Stimulated activated naive CD8-positive, alpha-beta T cell treated with anti-CD3 and anti-CD28 coated beads, Interleukin-15, Interleukin-2, amounts not matched to agents 100 ng/mL and 50 ng/mL, for 24 hours (primary cell): ENCODE results near the gene PLEK2.

Experiments
- H3K27ac Mint-ChIP-seq: one replicate; pipeline ENCODE4 v1.8.0; 2021; ENCODE audit warnings: mild to moderate bottlenecking, mixed read lengths
- H3K27me3 Mint-ChIP-seq: one replicate; pipeline ENCODE4 v1.8.0; 2021; ENCODE audit warnings: mixed read lengths
- H3K36me3 Mint-ChIP-seq: one replicate; pipeline ENCODE4 v1.8.0; 2021; ENCODE audit warnings: low read depth, mixed read lengths
- H3K4me1 Mint-ChIP-seq: one replicate; pipeline ENCODE4 v1.8.0; 2021; ENCODE audit warnings: low read depth, mixed read lengths
- H3K4me3 Mint-ChIP-seq: one replicate; pipeline ENCODE4 v1.8.0; 2021; ENCODE audit warnings: mild to moderate bottlenecking, mixed read lengths
- H3K9me3 Mint-ChIP-seq: one replicate; pipeline ENCODE4 v1.8.0; 2021; ENCODE audit warnings: mixed read lengths

PLEK2 gene

DNA sequence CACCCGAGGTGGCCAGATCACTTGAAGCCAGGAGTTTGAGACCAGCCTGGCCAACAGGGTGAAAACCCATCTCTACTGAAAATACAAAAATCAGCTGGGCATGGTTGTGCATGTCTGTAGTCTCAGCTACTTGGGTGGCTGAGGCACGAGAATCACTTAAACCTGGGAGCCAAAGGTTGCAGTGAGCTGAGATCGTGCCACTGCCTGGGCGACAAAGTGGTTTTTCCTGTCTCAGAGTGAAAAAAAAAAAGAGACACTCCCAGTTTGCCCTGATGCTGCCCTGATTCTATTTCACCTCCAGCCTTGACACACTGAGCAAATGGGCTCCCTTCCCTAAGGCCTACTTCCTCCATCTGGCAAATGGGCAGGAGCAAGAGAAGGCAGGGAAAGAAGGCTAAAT lies 28.5 kb upstream of the PLEK2 start:
- H3K9me3 Mint-ChIP-seq, result no peaks in the 10 kb centered on the region
- peaks cover 4% of the 10 kb centered on the region for H3K27me3 Mint-ChIP-seq
- no peaks in the 10 kb centered on the region for H3K4me1 Mint-ChIP-seq
- no peaks in the 10 kb centered on the region for H3K36me3 Mint-ChIP-seq
- H3K4me3 Mint-ChIP-seq, result no peak overlapping the region
- H3K27ac Mint-ChIP-seq, result no peak overlapping the region

DNA sequence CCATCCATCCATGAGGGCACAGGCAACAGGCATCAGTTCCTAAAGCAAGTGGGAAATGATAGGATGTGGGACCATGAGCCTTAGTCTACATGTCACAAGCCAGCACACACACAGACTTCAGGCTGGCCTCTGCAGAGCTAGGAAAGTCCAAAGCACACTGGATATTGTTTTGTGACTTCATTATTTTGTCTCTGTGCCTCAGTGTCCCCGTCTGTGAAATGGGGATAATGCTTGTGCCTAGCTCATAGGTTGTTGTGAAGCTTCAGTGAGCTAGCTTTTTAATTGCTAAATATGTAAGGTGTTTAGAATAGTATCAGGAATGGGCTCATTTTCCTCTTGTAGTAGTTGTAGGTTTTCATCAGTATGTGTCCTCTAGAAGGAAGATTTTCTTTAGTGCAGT lies 27.0 kb upstream of the PLEK2 start:
- H3K4me1 Mint-ChIP-seq, result no peaks in the 10 kb centered on the region
- no peaks in the 10 kb centered on the region for H3K9me3 Mint-ChIP-seq
- no peak overlapping the region for H3K27ac Mint-ChIP-seq
- no peaks in the 10 kb centered on the region for H3K36me3 Mint-ChIP-seq
- peaks cover 4% of the 10 kb centered on the region for H3K27me3 Mint-ChIP-seq
- no peak overlapping the region for H3K4me3 Mint-ChIP-seq

DNA sequence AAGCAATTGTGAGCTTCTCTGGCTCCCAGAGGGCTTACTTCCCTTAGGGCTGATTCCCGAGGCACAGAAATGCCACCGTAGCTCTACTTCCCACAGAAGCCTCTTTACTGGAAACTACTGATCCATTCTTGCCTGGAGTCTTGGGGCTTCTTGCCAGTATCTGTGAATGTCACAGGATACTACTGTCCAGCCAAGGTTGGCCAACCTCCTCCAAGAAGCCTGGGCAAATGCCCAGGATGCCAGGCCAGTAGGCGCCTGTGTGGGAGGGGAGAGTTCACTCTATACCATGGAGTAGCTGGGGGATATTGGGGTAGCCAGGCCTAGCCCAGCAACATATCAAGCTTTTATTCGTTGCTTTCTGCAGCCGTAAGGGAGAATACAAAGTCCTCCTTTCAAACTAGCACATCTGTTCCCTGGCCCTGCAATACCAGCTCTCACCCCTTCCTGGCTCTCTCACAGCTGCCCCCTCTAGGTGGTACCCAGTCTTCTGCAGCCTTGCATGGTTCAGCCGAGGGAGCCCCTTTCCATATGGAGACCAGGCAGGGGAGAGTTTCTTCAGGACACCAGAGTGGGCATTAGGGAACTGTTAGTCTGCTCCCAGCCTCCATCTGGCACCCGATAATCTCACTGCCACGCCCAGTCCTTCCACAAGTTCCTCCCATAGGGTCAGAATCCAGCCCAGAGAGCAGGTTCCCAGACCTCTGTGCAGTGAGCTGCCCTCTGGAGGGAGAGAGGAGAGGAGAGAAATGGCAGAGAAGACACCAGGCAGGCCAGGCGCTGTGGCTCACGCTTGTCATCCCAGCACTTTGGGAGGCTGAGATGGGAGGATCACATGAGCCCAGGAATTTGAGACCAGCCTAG lies 24.3 kb upstream of the PLEK2 start:
- no peaks in the 10 kb centered on the region for H3K9me3 Mint-ChIP-seq
- no peaks in the 10 kb centered on the region for H3K36me3 Mint-ChIP-seq
- no peak overlapping the region for H3K27ac Mint-ChIP-seq
- no peak overlapping the region for H3K4me3 Mint-ChIP-seq
- H3K27me3 Mint-ChIP-seq, result no peaks in the 10 kb centered on the region
- H3K4me1 Mint-ChIP-seq, result no peaks in the 10 kb centered on the region

DNA sequence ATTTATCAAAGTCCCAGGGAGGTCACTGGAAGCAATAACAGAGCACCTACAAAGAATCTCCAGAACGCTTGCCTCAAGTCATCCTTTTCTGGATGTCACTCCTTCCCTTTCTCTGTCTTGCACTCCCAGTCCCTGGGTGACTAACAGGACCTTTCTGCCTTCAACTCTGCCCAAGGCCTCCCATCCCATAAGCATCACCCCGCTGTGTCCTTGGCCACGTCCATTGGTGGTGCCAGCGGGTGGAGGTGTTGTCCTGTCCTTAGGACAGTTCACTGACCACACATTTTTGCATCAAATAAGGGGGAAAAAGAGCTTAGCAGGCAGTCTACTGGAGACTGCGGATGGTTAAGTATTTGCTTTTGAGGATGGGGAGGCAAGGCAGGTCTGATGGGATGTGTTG lies 23.6 kb upstream of the PLEK2 start:
- H3K27me3 Mint-ChIP-seq, result no peaks in the 10 kb centered on the region
- no peaks in the 10 kb centered on the region for H3K36me3 Mint-ChIP-seq
- H3K9me3 Mint-ChIP-seq, result no peaks in the 10 kb centered on the region
- H3K27ac Mint-ChIP-seq, result no peak overlapping the region
- no peak overlapping the region for H3K4me3 Mint-ChIP-seq
- no peaks in the 10 kb centered on the region for H3K4me1 Mint-ChIP-seq

DNA sequence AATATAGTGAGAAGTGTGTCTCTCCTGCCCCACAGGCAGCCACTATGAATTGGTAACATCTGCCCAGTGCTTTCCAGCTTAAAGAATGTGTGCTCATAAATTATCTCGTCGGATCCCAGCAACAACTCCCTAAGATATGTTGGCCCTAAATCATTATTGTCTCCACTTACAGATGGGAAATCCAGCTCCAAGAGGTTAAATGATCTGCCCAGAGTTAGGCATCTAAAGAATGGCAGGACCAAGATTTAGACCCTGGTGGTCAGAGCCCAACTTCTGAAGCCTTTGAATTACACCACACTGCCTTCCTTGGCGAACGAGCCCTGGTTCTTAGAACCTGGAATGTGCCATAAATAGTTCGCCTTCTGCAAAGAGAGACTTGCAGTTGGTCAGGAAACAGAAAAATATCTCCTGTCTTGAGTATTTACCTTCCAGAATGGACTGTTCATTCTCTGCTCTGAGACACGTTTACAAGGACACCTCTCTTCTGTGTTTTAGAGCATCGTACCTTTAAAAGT lies 20.1 kb upstream of the PLEK2 start:
- H3K36me3 Mint-ChIP-seq, result no peaks in the 10 kb centered on the region
- H3K4me3 Mint-ChIP-seq, result no peak overlapping the region
- no peak overlapping the region for H3K27ac Mint-ChIP-seq
- H3K9me3 Mint-ChIP-seq, result no peaks in the 10 kb centered on the region
- H3K4me1 Mint-ChIP-seq, result no peaks in the 10 kb centered on the region
- H3K27me3 Mint-ChIP-seq, result peaks cover 3% of the 10 kb centered on the region

DNA sequence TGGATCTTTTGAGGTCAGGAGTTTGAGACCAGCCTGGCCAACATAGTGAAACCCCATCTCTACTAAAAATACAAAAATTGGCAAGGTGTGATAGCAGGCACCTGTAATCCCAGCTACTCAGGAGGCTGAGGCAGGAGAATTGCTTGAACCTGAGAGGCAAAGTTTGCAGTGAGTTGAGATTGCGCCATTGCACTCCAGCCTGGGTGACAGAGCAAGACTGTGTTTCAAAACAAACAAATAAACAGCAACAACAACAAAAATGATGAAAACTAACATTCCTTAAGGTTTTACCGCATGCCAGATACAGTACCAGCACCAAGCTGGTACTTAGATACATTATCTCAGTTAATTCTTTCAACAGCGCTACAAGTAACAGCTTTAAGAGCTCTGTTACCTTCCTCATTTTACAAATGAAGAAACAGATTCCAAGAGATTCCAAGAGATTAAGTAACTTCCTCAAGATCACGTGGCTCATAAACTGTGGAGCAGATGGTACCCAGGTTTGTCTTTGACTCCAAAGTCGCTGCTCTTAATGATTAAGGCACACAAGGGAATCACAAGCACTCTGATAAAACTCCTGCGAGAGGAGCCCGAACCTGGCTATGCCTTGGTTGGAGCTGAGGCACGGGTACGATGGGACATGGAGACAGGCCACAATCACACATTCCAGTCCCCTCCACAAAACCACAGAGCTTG lies 17.7 kb upstream of the PLEK2 start:
- no peaks in the 10 kb centered on the region for H3K36me3 Mint-ChIP-seq
- H3K9me3 Mint-ChIP-seq, result no peaks in the 10 kb centered on the region
- H3K27me3 Mint-ChIP-seq, result peaks cover 16% of the 10 kb centered on the region
- H3K27ac Mint-ChIP-seq, result no peak overlapping the region
- no peak overlapping the region for H3K4me3 Mint-ChIP-seq
- H3K4me1 Mint-ChIP-seq, result no peaks in the 10 kb centered on the region

DNA sequence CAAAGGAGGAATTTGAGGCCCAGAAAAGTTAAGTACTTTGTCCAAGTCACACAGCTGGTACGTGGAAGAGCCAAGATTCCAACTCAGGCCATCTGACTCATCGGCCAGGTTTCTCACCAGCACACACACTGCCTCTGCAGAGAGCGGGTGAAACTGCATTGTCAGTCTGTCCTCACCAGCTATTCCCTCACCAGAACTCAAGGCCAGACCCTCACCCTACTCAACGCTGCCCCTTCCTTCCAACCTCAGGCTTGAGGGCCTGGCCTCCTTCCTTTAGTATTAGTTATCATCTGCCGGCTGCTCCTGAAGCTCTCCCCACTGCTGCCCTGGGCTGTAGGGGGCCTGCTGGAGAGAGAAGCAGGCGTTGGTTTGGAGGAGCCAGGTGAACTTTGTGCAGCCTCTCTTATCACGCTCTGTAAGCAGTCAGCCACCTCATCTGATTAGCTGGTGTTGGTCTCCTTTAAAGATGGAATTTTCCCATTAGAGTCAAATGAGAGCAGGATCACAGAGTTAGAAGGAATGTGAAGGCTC lies 16.6 kb upstream of the PLEK2 start:
- Mint-ChIP-seq H3K36me3 (no peaks in the 10 kb centered on the region), H3K9me3 (no peaks in the 10 kb centered on the region), H3K4me3 (no peak overlapping the region), H3K4me1 (no peaks in the 10 kb centered on the region), H3K27me3 (peaks cover 24% of the 10 kb centered on the region), H3K27ac (no peak overlapping the region)

DNA sequence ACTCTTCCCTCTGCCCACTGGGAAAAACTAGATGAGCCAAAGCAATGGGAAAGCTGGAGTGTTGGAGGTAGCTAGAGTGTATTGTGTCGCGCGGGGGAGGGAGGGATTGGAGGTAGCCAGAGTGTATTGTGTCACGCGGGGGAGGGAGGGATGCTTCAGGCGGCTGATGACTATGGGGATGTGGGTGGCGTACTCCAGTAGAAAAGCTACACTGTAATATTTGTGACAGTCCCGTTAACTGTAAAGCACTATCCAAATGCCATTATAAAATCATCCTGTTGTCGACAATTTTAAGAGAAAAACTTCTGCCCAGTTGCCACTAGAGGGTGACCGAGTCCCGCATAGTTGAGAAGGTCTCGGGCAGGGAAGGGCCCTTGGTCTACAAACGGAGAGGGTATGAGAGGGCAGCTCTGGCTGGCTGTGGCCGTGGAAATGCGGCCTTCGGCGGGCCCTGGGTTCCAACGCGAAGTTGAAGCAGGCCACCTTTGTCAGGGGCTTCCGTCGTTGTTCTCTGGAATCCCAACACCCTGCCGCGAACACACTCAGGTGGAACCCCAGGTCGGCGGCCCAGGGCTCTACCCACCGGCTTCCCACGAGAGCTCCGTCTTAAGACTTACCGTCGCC lies 15.1 kb upstream of the PLEK2 start:
- no peaks in the 10 kb centered on the region for H3K9me3 Mint-ChIP-seq
- peaks cover 29% of the 10 kb centered on the region for H3K27me3 Mint-ChIP-seq
- H3K4me3 Mint-ChIP-seq, result no peak overlapping the region
- no peak overlapping the region for H3K27ac Mint-ChIP-seq
- no peaks in the 10 kb centered on the region for H3K4me1 Mint-ChIP-seq
- no peaks in the 10 kb centered on the region for H3K36me3 Mint-ChIP-seq

DNA sequence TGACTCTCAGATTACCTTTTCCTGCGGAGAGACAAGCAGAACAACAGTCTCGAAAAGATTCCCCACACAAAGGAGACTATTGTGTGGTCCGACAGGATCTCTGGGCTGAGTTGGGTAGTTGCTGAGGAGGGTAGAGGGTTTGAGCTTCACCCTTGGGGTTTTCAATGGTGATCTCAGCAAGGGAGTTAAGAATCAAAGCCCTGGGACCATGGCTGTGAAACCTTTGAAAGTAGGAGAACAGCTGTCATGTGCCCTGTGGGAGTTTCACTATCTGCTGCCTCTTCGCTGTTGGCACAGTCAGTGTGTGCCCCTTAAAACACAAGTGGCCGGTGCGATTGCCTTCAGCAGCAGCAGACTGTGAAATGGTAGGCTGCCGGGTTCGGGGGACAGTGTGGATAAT lies 14.2 kb upstream of the PLEK2 start:
- Mint-ChIP-seq H3K27ac (no peak overlapping the region), H3K36me3 (no peaks in the 10 kb centered on the region), H3K27me3 (peaks cover 29% of the 10 kb centered on the region), H3K4me1 (no peaks in the 10 kb centered on the region), H3K9me3 (no peaks in the 10 kb centered on the region), H3K4me3 (no peak overlapping the region)

DNA sequence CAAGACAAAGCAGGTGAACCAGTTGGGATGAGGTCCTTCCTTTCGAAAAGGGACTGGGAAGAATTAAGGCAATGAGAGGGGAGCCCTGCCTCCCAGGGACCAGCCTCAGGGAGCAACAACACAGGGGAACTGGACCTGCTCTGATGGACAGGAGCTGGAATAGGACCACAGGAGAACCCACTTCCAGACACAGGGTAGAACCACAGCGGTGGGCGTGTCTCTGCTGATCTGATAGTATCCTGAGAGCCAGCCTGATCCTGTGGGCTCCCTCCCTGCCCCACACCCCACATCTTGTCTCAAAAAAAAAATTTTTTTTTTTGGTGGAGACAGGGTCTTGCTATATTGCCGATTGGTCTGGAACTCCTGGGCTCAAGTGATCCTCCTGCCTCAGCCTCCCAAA lies 13.6 kb upstream of the PLEK2 start:
- Mint-ChIP-seq H3K9me3 (no peaks in the 10 kb centered on the region), H3K4me1 (no peaks in the 10 kb centered on the region), H3K4me3 (no peak overlapping the region), H3K36me3 (no peaks in the 10 kb centered on the region), H3K27ac (no peak overlapping the region), H3K27me3 (peaks cover 29% of the 10 kb centered on the region)

DNA sequence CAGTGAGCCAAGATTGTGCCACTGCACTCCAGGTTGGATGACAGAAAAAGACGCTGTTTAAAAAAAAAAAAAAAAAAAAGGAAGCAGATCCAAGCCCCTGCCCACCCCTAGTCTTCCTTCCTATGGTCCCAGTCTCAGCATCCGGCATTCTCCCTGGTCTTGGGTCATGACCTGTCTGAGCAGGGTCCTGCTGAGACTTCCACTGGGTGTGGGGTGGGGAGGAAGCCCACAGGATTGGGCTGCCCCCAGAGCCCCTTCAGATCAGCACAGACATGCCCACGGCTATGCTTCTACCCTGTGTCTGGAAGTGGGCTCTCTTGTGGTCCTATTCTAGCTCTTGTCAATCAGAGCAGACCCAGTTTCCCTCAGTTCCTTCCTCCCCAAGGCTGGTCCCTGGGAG lies 12.6 kb upstream of the PLEK2 start:
- Mint-ChIP-seq H3K4me1 (no peaks in the 10 kb centered on the region), H3K9me3 (no peaks in the 10 kb centered on the region), H3K27ac (no peak overlapping the region), H3K36me3 (no peaks in the 10 kb centered on the region), H3K4me3 (no peak overlapping the region), H3K27me3 (peaks cover 29% of the 10 kb centered on the region)

DNA sequence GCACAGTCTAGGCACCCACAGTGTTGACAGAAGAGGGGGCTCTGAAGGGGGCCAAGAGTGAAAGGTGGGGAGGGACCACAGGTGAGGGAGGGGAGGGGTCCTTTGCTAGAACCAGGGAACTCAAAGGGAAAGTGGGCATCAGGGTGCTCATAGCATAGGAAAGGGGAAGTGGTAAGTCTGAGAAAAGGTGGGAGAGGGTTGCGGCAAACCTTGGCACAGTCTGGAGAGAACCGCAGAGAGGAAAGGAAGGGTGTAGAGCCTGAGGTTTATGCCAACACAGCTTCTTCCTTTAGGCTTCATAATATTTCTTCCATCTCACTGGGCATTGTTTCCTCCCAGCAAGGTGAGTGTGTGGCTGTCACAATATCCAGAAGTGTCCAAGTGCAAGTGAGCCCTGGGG lies 11.5 kb upstream of the PLEK2 start:
- Mint-ChIP-seq H3K36me3 (no peaks in the 10 kb centered on the region), H3K27me3 (peaks cover 29% of the 10 kb centered on the region), H3K9me3 (no peaks in the 10 kb centered on the region), H3K27ac (no peak overlapping the region), H3K4me3 (no peak overlapping the region), H3K4me1 (no peaks in the 10 kb centered on the region)

DNA sequence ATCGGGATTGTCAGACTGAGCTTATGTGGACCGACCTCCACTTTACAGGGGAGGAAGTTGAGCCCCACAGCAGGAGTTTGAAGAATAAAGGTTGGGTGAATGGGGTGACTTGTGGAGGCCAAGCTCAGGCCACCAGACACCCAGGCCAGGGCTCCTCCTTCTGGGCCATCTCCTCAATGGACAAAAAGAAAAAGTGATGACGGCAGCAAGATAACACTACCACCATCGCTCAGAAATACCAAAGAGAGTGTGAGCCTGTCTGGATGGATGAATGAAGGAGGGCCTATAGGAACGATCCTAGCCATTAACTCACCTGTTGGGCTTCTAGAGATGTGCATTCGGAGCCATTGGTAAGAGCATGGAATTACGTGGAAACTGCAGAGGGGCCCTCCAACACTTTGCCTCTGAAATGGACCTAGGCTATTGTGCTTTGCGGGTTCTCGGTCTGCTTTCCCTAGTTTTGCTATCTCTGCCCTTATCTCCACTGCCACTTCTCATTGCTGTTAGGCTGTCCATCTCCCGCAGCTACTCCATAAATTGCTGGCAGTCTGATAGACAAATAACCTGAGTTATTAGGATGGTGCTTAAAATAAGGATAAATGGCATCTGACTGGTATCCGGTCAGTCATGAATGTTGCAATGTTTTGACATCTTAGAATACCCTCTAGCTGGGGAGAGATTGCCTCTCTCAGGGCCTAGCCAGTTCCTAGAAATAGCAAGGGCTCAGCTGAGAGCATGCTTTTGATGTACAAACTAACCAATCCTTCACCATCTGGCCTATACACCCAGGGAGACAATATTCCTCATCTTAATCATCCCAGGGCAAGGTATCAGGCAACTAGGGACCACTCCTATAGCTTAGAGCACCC lies 9.6 kb upstream of the PLEK2 start:
- H3K27me3 Mint-ChIP-seq, result peaks cover 21% of the 10 kb centered on the region
- peaks cover 2% of the 10 kb centered on the region for H3K4me1 Mint-ChIP-seq
- H3K27ac Mint-ChIP-seq, result no peak overlapping the region
- no peak overlapping the region for H3K4me3 Mint-ChIP-seq
- no peaks in the 10 kb centered on the region for H3K36me3 Mint-ChIP-seq
- H3K9me3 Mint-ChIP-seq, result no peaks in the 10 kb centered on the region

DNA sequence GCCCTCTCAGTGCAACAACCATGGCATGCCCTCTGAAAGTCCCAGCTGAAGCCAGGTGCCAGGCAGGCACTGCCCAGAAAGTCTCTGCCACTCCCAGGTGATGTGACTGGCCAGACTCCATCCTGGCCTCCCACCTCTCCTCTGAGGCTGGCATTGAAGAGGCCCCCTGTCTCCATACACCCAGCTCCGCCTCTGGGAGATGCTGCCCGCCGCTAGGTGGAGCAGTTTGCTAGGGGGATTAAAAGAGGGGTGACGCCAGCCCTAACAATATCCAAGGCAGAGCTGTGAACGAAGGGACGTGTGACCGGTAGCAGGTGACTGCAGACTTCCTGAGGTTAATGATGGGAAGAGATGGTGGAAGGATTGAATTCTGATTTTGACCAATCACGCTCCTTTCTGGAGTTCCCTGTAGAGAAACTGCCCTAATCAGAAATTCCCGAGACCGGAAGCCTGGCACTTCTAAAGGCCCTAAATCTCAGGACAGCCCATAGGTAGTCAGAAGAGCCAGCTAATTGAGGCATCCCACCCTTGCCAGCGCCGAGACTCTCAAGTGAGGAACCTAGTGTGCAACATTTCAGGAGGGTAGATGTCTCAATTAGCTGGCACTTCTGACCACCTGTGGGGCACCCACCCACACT lies 8.3 kb upstream of the PLEK2 start:
- peaks cover 16% of the 10 kb centered on the region for H3K27me3 Mint-ChIP-seq
- no peaks in the 10 kb centered on the region for H3K9me3 Mint-ChIP-seq
- no peaks in the 10 kb centered on the region for H3K36me3 Mint-ChIP-seq
- H3K4me1 Mint-ChIP-seq, result peaks cover 4% of the 10 kb centered on the region
- no peak overlapping the region for H3K4me3 Mint-ChIP-seq
- H3K27ac Mint-ChIP-seq, result no peak overlapping the region
